Measurements from ENCODE around the gene SLC1A2.
A peak's percentile ranks its signal among the peaks of the same experiment; 100 is the strongest.

DNA sequence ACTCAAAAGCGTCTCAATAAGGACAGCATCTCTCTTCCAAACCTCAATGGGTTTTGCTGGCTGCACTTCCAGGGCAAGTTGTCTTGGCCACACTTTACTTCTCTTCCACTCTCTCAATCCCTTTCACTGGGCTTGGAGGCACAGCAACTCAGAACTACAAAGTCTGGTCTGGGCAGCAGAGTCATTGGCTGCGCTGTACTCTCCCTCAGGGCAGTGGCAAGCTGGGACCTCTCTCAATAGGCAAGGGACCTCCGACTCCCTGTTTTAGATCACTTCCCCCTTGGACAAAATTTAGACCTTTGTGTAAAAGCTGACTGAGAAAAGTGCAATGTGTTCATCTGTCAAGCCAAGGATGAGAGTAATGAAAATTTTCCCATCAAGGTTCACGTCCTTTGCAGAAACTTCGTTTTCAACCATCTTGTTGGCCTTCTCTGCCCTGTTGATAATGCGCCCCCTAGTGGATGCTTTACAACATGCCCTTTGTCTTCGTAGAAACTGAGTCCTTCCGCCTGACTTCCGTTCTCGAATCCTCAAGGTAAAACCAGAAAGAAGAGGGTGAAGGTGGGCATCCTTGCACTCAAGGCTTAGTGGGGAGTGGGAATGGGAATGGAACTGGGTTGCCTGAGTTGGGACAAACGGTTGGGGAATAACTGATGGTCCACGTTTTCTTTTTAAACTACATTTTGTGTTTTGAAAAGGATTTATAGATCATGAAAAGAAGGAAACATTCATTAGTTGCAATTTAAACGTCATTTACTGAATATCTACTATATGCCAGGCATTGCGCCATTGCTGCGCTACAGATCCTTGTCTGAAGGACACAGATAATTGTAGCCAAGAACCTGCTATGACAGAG is 181.3 kb downstream of the SLC1A2 start:
- TF ChIP-seq, protein P1, sequence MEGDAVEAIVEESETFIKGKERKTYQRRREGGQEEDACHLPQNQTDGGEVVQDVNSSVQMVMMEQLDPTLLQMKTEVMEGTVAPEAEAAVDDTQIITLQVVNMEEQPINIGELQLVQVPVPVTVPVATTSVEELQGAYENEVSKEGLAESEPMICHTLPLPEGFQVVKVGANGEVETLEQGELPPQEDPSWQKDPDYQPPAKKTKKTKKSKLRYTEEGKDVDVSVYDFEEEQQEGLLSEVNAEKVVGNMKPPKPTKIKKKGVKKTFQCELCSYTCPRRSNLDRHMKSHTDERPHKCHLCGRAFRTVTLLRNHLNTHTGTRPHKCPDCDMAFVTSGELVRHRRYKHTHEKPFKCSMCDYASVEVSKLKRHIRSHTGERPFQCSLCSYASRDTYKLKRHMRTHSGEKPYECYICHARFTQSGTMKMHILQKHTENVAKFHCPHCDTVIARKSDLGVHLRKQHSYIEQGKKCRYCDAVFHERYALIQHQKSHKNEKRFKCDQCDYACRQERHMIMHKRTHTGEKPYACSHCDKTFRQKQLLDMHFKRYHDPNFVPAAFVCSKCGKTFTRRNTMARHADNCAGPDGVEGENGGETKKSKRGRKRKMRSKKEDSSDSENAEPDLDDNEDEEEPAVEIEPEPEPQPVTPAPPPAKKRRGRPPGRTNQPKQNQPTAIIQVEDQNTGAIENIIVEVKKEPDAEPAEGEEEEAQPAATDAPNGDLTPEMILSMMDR (conservative IDR thresholded peaks at IDR 0.05; ENCODE audit: low read depth, low read length): peak; percentile 100
- no peak for TF ChIP-seq EZH2 (IDR thresholded peaks at IDR 0.05; ENCODE audit: borderline replicate concordance, low read depth, low read length, poor library complexity, severe bottlenecking)
